Fibroblast of lung (primary cell): ENCODE measurements around the gene OST4. TPM values are rescaled to one million over a fixed set of nuclear protein-coding genes. Genes with fewer than 3 reads are reported as not detected.
"Not testable (repeated sequence)": the region's sequence is repeated elsewhere in the genome, so short reads cannot be mapped to it uniquely, and the experiment has no call there.

ENCODE experiments used
- DNase-seq, 2 donors: peaks; one replicate each; pipeline versions ENCODE4 v3.0.0 to v3.0.0-alpha.2; 2010; ENCODE audit warnings: low read depth in 2 of 2
- H2AFZ ChIP-seq: 2 replicates; pipeline ENCODE4 v1.5.1; 2012; ENCODE audit warnings: low read length, control low read depth, inconsistent platforms
- H3K27ac ChIP-seq: 2 replicates; pipeline ENCODE4 v1.5.1; 2011; ENCODE audit warnings: low read length, control low read depth; ENCODE audit not compliant: insufficient read depth
- H3K27me3 ChIP-seq: 2 replicates; pipeline ENCODE4 v1.5.1; 2011; ENCODE audit warnings: mild to moderate bottlenecking, low read length; ENCODE audit not compliant: control insufficient read depth, insufficient read depth
- H3K36me3 ChIP-seq: 2 replicates; pipeline ENCODE4 v1.5.1; 2011; ENCODE audit warnings: low read length; ENCODE audit not compliant: control insufficient read depth, insufficient read depth
- H3K4me1 ChIP-seq: 2 replicates; pipeline ENCODE4 v1.5.1; 2011; ENCODE audit warnings: low read length; ENCODE audit not compliant: control insufficient read depth, insufficient read depth; ENCODE audit errors: extremely low read depth
- H3K4me2 ChIP-seq: 2 replicates; pipeline ENCODE4 v1.5.1; 2011; ENCODE audit warnings: low read length, control low read depth; ENCODE audit not compliant: insufficient read depth; ENCODE audit errors: extremely low read depth
- H3K4me3 ChIP-seq, 4 experiments: fragments of 200-600 bp in 1 of 4; sonication (generic) in 1 of 4; replicated peaks in 1 of 4; 2 replicates each; pipeline ENCODE4 v1.5.1; 2011 to 2016; ENCODE audit warnings: low read length in 4 of 4, low read depth in 3 of 4, mild to moderate bottlenecking in 3 of 4, control low read depth in 2 of 4, inconsistent platforms in 1 of 4, mixed read lengths in 1 of 4; ENCODE audit not compliant: insufficient read depth in 1 of 4; ENCODE audit errors: control extremely low read depth in 1 of 4
- H3K79me2 ChIP-seq: 2 replicates; pipeline ENCODE4 v1.5.1; 2012; ENCODE audit warnings: mild to moderate bottlenecking, low read length, inconsistent platforms; ENCODE audit not compliant: control insufficient read depth, insufficient read depth
- H3K9ac ChIP-seq: 2 replicates; pipeline ENCODE4 v1.5.1; 2011; ENCODE audit warnings: mild to moderate bottlenecking, low read length, control low read depth; ENCODE audit not compliant: insufficient read depth
- H3K9me3 ChIP-seq: 2 replicates; pipeline ENCODE4 v1.5.1; 2012; ENCODE audit warnings: low read depth, low read length; ENCODE audit not compliant: control insufficient read depth, insufficient read depth
- H4K20me1 ChIP-seq: 2 replicates; pipeline ENCODE4 v1.5.1; 2011; ENCODE audit warnings: low read length; ENCODE audit not compliant: control insufficient read depth, insufficient read depth; ENCODE audit errors: extremely low read depth
- CTCF ChIP-seq, 2 donors: IDR thresholded peaks in 1 of 2; conservative IDR thresholded peaks in 1 of 2; 1 replicate in 1 of 2; 2 replicates in 1 of 2; pipeline ENCODE4 v1.5.1; 2011 to 2012; ENCODE audit warnings: low read length in 2 of 2, control low read depth in 1 of 2, inconsistent platforms in 1 of 2, low read depth in 1 of 2, mild to moderate bottlenecking in 1 of 2
- EZH2 ChIP-seq: IDR thresholded peaks from 2 replicates; pipeline ENCODE4 v1.5.1; 2012; ENCODE audit warnings: low read length, control low read depth, mild to moderate bottlenecking; ENCODE audit errors: missing control alignments
- polyA plus RNA-seq, 2 donors: library from polyadenylated mRNA; depleted of rRNA in 1 of 2; stranded (reverse) in 1 of 2; unstranded in 1 of 2; fragments of >200 nt; gene quantifications; 2 replicates each; pipeline ENCODE4 v1.2.1, GENCODE V29; 2011 to 2012; ENCODE audit warnings: missing spikeins in 1 of 2
- total RNA-seq: library from RNA; depleted of rRNA; stranded (reverse); fragments of >200 nt; gene quantifications from 2 replicates; pipeline ENCODE4 v1.2.1, GENCODE V29; 2014

OST4 gene
- total and polyA plus RNA-seq, 2 donors (not counting 1 experiment from before 2014, with no cell fraction given): 479 to 1,054 TPM

GRCh38 chr2:27117995-27118524, 46.6 kb upstream of the OST4 start:
- Histone ChIP-seq H4K20me1 (no peaks in the 10 kb centered on the region), H3K4me3 (peak overlapping the region; percentile 6 to 50 (median 42)), H3K27me3 (peaks cover 38% of the 10 kb centered on the region), H3K27ac (no peak overlapping the region), H3K36me3 (no peaks in the 10 kb centered on the region), H3K9ac (no peak overlapping the region), H3K9me3 (no peaks in the 10 kb centered on the region), H3K79me2 (no peaks in the 10 kb centered on the region), H3K4me2 (peak overlapping the region; percentile 88), H2AFZ (no peak overlapping the region), H3K4me1 (no peaks in the 10 kb centered on the region)
- TF ChIP-seq CTCF (conservative IDR thresholded peaks at IDR 0.05 in 1 of 2, IDR thresholded peaks at IDR 0.05 in 1 of 2; ENCODE audit: low read depth in 1 of 2, low read length in 2 of 2) (no peak), EZH2 (no peak)
- no peak for DNase-seq

GRCh38 chr2:27115519-27115918, 44.1 kb upstream of the OST4 start:
- Histone ChIP-seq H3K4me2 (no peak overlapping the region), H2AFZ (no peak overlapping the region), H4K20me1 (no peaks in the 10 kb centered on the region), H3K4me1 (no peaks in the 10 kb centered on the region), H3K9me3 (no peaks in the 10 kb centered on the region), H3K4me3 (no peak overlapping the region), H3K79me2 (no peaks in the 10 kb centered on the region), H3K27ac (no peak overlapping the region), H3K36me3 (no peaks in the 10 kb centered on the region), H3K27me3 (peaks cover 24% of the 10 kb centered on the region), H3K9ac (no peak overlapping the region)
- no peak for DNase-seq
- no peak for TF ChIP-seq CTCF (conservative IDR thresholded peaks at IDR 0.05 in 1 of 2, IDR thresholded peaks at IDR 0.05 in 1 of 2; ENCODE audit: low read depth in 1 of 2, low read length in 2 of 2)

GRCh38 chr2:27111392-27112078, 40.1 kb upstream of the OST4 start:
- not testable (repeated sequence) for H3K4me1 ChIP-seq, H3K79me2 ChIP-seq, H3K36me3 ChIP-seq

GRCh38 chr2:27110603-27111352, 39.3 kb upstream of the OST4 start:
- H3K9me3 ChIP-seq, H3K79me2 ChIP-seq, H3K4me1 ChIP-seq, H3K36me3 ChIP-seq, H3K27me3 ChIP-seq, H3K27ac ChIP-seq, H4K20me1 ChIP-seq, H2AFZ ChIP-seq, H3K4me2 ChIP-seq, DNase-seq, H3K4me3 ChIP-seq, H3K9ac ChIP-seq: not testable (repeated sequence)

More at GRCh38 chr2:27111392-27112078, 40.1 kb upstream of the OST4 start:
- not testable (repeated sequence) for DNase-seq, H4K20me1 ChIP-seq, H3K27me3 ChIP-seq, H2AFZ ChIP-seq, H3K27ac ChIP-seq, H3K4me3 ChIP-seq, H3K9me3 ChIP-seq, H3K4me2 ChIP-seq, H3K9ac ChIP-seq
